ENCODE measurements around the gene PLAA.
A peak's percentile ranks its signal among the peaks of the same experiment; 100 is the strongest.
"Not testable (repeated sequence)": the region's sequence is repeated elsewhere in the genome, so short reads cannot be mapped to it uniquely, and the experiment has no call there.

Gene PLAA

GRCh38 chr9:26928902-26929495, 18.0 kb downstream of the PLAA start:
- no peak for DNase-seq

GRCh38 chr9:26925609-26926008, 21.4 kb downstream of the PLAA start:
- no peak for DNase-seq

- no peak for DNase-seq
Measured at GRCh38 chr9:26919698-26920097, 27.3 kb downstream of the PLAA start.

- DNase-seq = no peak
Measured at GRCh38 chr9:26913138-26913668, 33.8 kb downstream of the PLAA start.

GRCh38 chr9:26904671-26905070, 42.4 kb downstream of the PLAA start:
- DNase-seq = no peak

GRCh38 chr9:26904070-26904469, 43.0 kb downstream of the PLAA start:
- no peak for DNase-seq

GRCh38 chr9:26893030-26893676, 53.9 kb downstream of the PLAA start:
- no peak for DNase-seq

- DNase-seq = peak; percentile 92
Measured at GRCh38 chr9:26892251-26893029, 54.6 kb downstream of the PLAA start, which contains the start of gene CAAP1. TSS of gene CAAP1 (minus strand) at chr9:26892802. CDS start at chr9:26892715, 87 bp downstream.

- peak; percentile 6 for DNase-seq
Measured at GRCh38 chr9:26891726-26892125, 55.3 kb downstream of the PLAA start.

GRCh38 chr9:26888271-26888670, 58.8 kb downstream of the PLAA start:
- no peak for DNase-seq

- DNase-seq = no peak
Measured at GRCh38 chr9:26882154-26882553, 64.9 kb downstream of the PLAA start.

GRCh38 chr9:26880262-26880661, 66.8 kb downstream of the PLAA start:
- no peak for DNase-seq

- not testable (repeated sequence) for DNase-seq
Measured at GRCh38 chr9:26875155-26875554, 71.9 kb downstream of the PLAA start.

- no peak for DNase-seq
Measured at GRCh38 chr9:26870292-26870691, 76.8 kb downstream of the PLAA start.

- no peak for DNase-seq
Measured at GRCh38 chr9:26863074-26863473, 84.0 kb downstream of the PLAA start.

- DNase-seq = peak; percentile 20
Measured at GRCh38 chr9:26856413-26857032, 90.5 kb downstream of the PLAA start.

All from CD4-positive, alpha-beta T cell treated with Interleukin-10 for 1 hour (primary cell).